MM.1S (cell line): ENCODE measurements around the gene ENGASE.

Experiments
- DNase-seq: peaks from one replicate; pipeline ENCODE4 v3.0.0-alpha.2; 2015
- H2AFZ ChIP-seq: fragments of 300-600 bp; sonication (generic); 2 replicates; pipeline ENCODE4 v1.6.0; 2016; ENCODE audit warnings: antibody characterized with exemption, low read length
- H3F3A ChIP-seq: fragments of 300-600 bp; sonication (generic); 2 replicates; pipeline ENCODE4 v1.6.1; 2016; ENCODE audit warnings: mild to moderate bottlenecking, antibody characterized with exemption, low read length, moderate library complexity, mixed read lengths; ENCODE audit not compliant: insufficient read depth
- H3K27ac ChIP-seq: fragments of 300-600 bp; sonication (generic); 2 replicates; pipeline ENCODE4 v1.5.1; 2016; ENCODE audit warnings: mild to moderate bottlenecking, low read length
- H3K27me3 ChIP-seq: fragments of 300-600 bp; sonication (generic); replicated peaks from 2 replicates; pipeline ENCODE4 v1.6.0; 2016; ENCODE audit warnings: low read length; ENCODE audit not compliant: insufficient read depth
- H3K36me3 ChIP-seq: fragments of 300-600 bp; sonication (generic); replicated peaks from 2 replicates; pipeline ENCODE4 v1.6.1; 2016; ENCODE audit warnings: mild to moderate bottlenecking, low read length, mixed read lengths; ENCODE audit not compliant: insufficient read depth
- H3K4me1 ChIP-seq: fragments of 300-600 bp; sonication (generic); 2 replicates; pipeline ENCODE4 v1.6.1; 2016; ENCODE audit warnings: low read length, mixed read lengths
- H3K4me2 ChIP-seq: fragments of 300-600 bp; sonication (generic); 2 replicates; pipeline ENCODE4 v1.6.0; 2016; ENCODE audit warnings: low read depth, low read length
- H3K4me3 ChIP-seq: fragments of 300-600 bp; sonication (generic); 2 replicates; pipeline ENCODE4 v1.5.1; 2016; ENCODE audit warnings: low read length, mixed read lengths
- H3K79me2 ChIP-seq: fragments of 300-600 bp; sonication (generic); 2 replicates; pipeline ENCODE4 v1.6.1; 2016; ENCODE audit warnings: mixed run types, low read length, mixed read lengths
- H3K9ac ChIP-seq: fragments of 300-600 bp; sonication (generic); 2 replicates; pipeline ENCODE4 v1.6.1; 2016; ENCODE audit warnings: low read length, mixed read lengths
- H3K9me2 ChIP-seq: fragments of 300-600 bp; sonication (generic); replicated peaks from 2 replicates; pipeline ENCODE4 v1.6.1; 2016; ENCODE audit warnings: mild to moderate bottlenecking, low read length, mixed read lengths; ENCODE audit not compliant: insufficient read depth
- H3K9me3 ChIP-seq: fragments of 300-600 bp; sonication (generic); replicated peaks from 2 replicates; pipeline ENCODE4 v1.6.1; 2016; ENCODE audit warnings: mild to moderate bottlenecking, low read length, mixed read lengths; ENCODE audit not compliant: insufficient read depth
- H4K20me1 ChIP-seq: fragments of 300-600 bp; sonication (generic); 2 replicates; pipeline ENCODE4 v1.6.1; 2016; ENCODE audit warnings: mild to moderate bottlenecking, low read length, moderate library complexity, mixed read lengths; ENCODE audit not compliant: insufficient read depth
- CTCF ChIP-seq: fragments of 300-600 bp; sonication (generic); IDR thresholded peaks from 2 replicates; pipeline ENCODE4 v1.5.1; 2016; ENCODE audit warnings: antibody characterized with exemption, low read length, mixed read lengths
- EZH2 ChIP-seq: fragments of 300-600 bp; sonication (generic); optimal IDR thresholded peaks from 2 replicates; pipeline ENCODE3; 2017; ENCODE audit warnings: low read depth, mild to moderate bottlenecking, antibody characterized with exemption, low read length, mixed read lengths
- EZH2phosphoT487 ChIP-seq: fragments of 300-600 bp; sonication (generic); IDR thresholded peaks from 2 replicates; pipeline ENCODE4 v1.6.1; 2018; ENCODE audit warnings: antibody characterized with exemption, low read length

Gene ENGASE

GRCh38 chr17:79133985-79134384, 59.4 kb downstream of the ENGASE start:
- Histone ChIP-seq H3K27ac (no peak overlapping the region), H3K9me3 (no peaks in the 10 kb centered on the region), H3F3A (no peaks in the 10 kb centered on the region), H2AFZ (no peak overlapping the region), H3K4me2 (no peak overlapping the region), H3K4me1 (no peaks in the 10 kb centered on the region), H3K27me3 (peaks cover 99% of the 10 kb centered on the region), H3K9me2 (no peaks in the 10 kb centered on the region), H3K9ac (no peak overlapping the region), H4K20me1 (no peaks in the 10 kb centered on the region), H3K4me3 (no peak overlapping the region), H3K36me3 (no peaks in the 10 kb centered on the region), H3K79me2 (no peaks in the 10 kb centered on the region)
- no peak for DNase-seq
- no peak for TF ChIP-seq EZH2
- TF ChIP-seq EZH2phosphoT487: no peak
- TF ChIP-seq CTCF: no peak

DNA sequence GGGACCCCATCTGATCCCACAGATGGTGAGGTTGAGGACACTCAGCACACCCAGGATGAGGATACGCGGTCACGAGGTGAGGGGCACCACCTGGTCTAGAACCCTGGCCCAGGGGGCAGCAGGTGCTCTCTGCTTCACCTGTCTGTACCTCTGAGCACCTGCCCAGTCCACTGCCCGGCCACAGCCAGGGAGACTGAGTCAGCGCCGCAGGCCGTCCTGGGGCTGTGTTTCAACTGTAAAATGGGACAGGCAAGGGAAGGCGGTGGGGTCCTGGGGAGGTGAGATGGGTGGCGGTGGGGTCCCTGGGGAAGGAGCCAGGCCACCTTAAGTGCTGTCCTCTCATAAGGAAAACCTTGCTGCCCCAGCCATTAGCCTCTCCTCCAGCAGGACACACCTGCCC, 60.4 kb downstream of the ENGASE start:
- Histone ChIP-seq H2AFZ (no peak overlapping the region), H3K27me3 (peaks cover 99% of the 10 kb centered on the region), H3K9me2 (no peaks in the 10 kb centered on the region), H3K4me1 (no peaks in the 10 kb centered on the region), H3K79me2 (no peaks in the 10 kb centered on the region), H3K9me3 (no peaks in the 10 kb centered on the region), H3K36me3 (no peaks in the 10 kb centered on the region), H3K4me2 (no peak overlapping the region), H3F3A (no peaks in the 10 kb centered on the region), H4K20me1 (no peaks in the 10 kb centered on the region), H3K4me3 (no peak overlapping the region), H3K27ac (no peak overlapping the region), H3K9ac (no peak overlapping the region)
- TF ChIP-seq CTCF: no peak
- DNase-seq: no peak

GRCh38 chr17:79135628-79136405, 61.2 kb downstream of the ENGASE start:
- Histone ChIP-seq H3K4me1 (no peaks in the 10 kb centered on the region), H3K79me2 (no peaks in the 10 kb centered on the region), H3K27ac (no peak overlapping the region), H3K9ac (no peak overlapping the region), H3K4me2 (no peak overlapping the region), H3K27me3 (peaks cover 99% of the 10 kb centered on the region), H4K20me1 (no peaks in the 10 kb centered on the region), H3K36me3 (no peaks in the 10 kb centered on the region), H3K4me3 (no peak overlapping the region), H3K9me3 (no peaks in the 10 kb centered on the region), H3F3A (no peaks in the 10 kb centered on the region), H2AFZ (no peak overlapping the region), H3K9me2 (no peaks in the 10 kb centered on the region)
- DNase-seq: no peak
- no peak for TF ChIP-seq EZH2phosphoT487
